CD14-positive monocyte (primary cell): ENCODE results near the gene PLCXD3. TPM values are rescaled to one million over a fixed set of nuclear protein-coding genes. Genes with fewer than 3 reads are reported as not detected.

Source experiments
- DNase-seq, 3 donors: peaks; one replicate each; pipeline ENCODE4 v3.0.0-alpha.2; 2011 to 2022
- H2AFZ ChIP-seq: 2 replicates; pipeline ENCODE4 v1.6.0; 2012; ENCODE audit warnings: mild to moderate bottlenecking, low read depth, low read length, inconsistent platforms; ENCODE audit not compliant: insufficient read depth, poor library complexity, severe bottlenecking
- H3K27ac ChIP-seq, 2 donors: 1 replicate in 1 of 2; 2 replicates in 1 of 2; pipeline ENCODE4 v1.5.1; 2012 to 2013; ENCODE audit warnings: low read length in 2 of 2, control low read depth in 1 of 2, inconsistent platforms in 1 of 2, low read depth in 1 of 2, mild to moderate bottlenecking in 1 of 2
- H3K27me3 ChIP-seq, 2 donors: one replicate each; pipeline versions ENCODE4 v1.6.0 to v1.6.1; 2011 to 2013; ENCODE audit warnings: low read length in 2 of 2; ENCODE audit not compliant: control insufficient read depth in 2 of 2, insufficient read depth in 2 of 2
- H3K36me3 ChIP-seq, 2 donors: replicated peaks in 1 of 2; 1 replicate in 1 of 2; 2 replicates in 1 of 2; pipeline versions ENCODE4 v1.5.1 to v1.6.1; 2012 to 2013; ENCODE audit warnings: low read length in 2 of 2, control low read depth in 1 of 2, inconsistent platforms in 1 of 2, mild to moderate bottlenecking in 1 of 2; ENCODE audit not compliant: insufficient read depth in 2 of 2, control insufficient read depth in 1 of 2
- H3K4me1 ChIP-seq, 2 donors: 1 replicate in 1 of 2; 2 replicates in 1 of 2; pipeline versions ENCODE4 v1.5.1 to v1.6.1; 2012 to 2013; ENCODE audit warnings: low read length in 2 of 2, control low read depth in 1 of 2, inconsistent platforms in 1 of 2, mild to moderate bottlenecking in 1 of 2, moderate library complexity in 1 of 2; ENCODE audit not compliant: insufficient read depth in 2 of 2, control insufficient read depth in 1 of 2
- H3K4me2 ChIP-seq: replicated peaks from 2 replicates; pipeline ENCODE3; 2012; ENCODE audit warnings: low read length, moderate library complexity, mild to moderate bottlenecking; ENCODE audit not compliant: poor library complexity, severe bottlenecking; ENCODE audit errors: extremely low read depth
- H3K4me3 ChIP-seq, 3 experiments: fragments of 200-600 bp in 1 of 3; sonication (generic) in 1 of 3; replicated peaks in 1 of 3; 1 replicate in 2 of 3; 2 replicates in 1 of 3; pipeline ENCODE4 v1.5.1; 2011 to 2013; ENCODE audit warnings: low read length in 3 of 3, mild to moderate bottlenecking in 3 of 3, control low read depth in 2 of 3, low read depth in 2 of 3, inconsistent platforms in 1 of 3, moderate library complexity in 1 of 3
- H3K79me2 ChIP-seq: 2 replicates; pipeline ENCODE4 v1.6.0; 2012; ENCODE audit warnings: mild to moderate bottlenecking, control low read depth, inconsistent platforms, low read length, moderate library complexity; ENCODE audit not compliant: insufficient read depth
- H3K9ac ChIP-seq: 2 replicates; pipeline ENCODE4 v1.6.0; 2017; ENCODE audit warnings: low read length, mild to moderate bottlenecking; ENCODE audit not compliant: insufficient read depth, poor library complexity, severe bottlenecking
- H3K9me3 ChIP-seq, 2 donors: replicated peaks in 1 of 2; 1 replicate in 1 of 2; 2 replicates in 1 of 2; pipeline versions ENCODE4 v1.5.1 to v1.6.1; 2012 to 2013; ENCODE audit warnings: low read length in 2 of 2, control low read depth in 1 of 2; ENCODE audit not compliant: control insufficient read depth in 1 of 2, insufficient read depth in 1 of 2
- H4K20me1 ChIP-seq: 2 replicates; pipeline ENCODE4 v1.6.0; 2012; ENCODE audit warnings: mild to moderate bottlenecking, low read length, control low read depth, moderate library complexity; ENCODE audit not compliant: insufficient read depth
- H3K27ac Mint-ChIP-seq, 7 donors: one replicate each; pipeline ENCODE4 v1.8.0; 2020; ENCODE audit warnings: mild to moderate bottlenecking in 7 of 7, mixed read lengths in 7 of 7, moderate library complexity in 6 of 7, inconsistent platforms in 2 of 7
- H3K27me3 Mint-ChIP-seq, 3 donors: one replicate each; pipeline ENCODE4 v1.8.0; 2021 to 2022; ENCODE audit warnings: low read depth in 3 of 3, mild to moderate bottlenecking in 3 of 3, mixed read lengths in 3 of 3, moderate library complexity in 3 of 3, inconsistent platforms in 1 of 3
- H3K36me3 Mint-ChIP-seq, 2 donors: one replicate each; pipeline ENCODE4 v1.8.0; 2020; ENCODE audit warnings: mixed read lengths in 2 of 2, inconsistent platforms in 1 of 2, mild to moderate bottlenecking in 1 of 2
- H3K4me1 Mint-ChIP-seq: one replicate; pipeline ENCODE4 v1.8.0; 2020; ENCODE audit warnings: mild to moderate bottlenecking, mixed read lengths
- H3K4me3 Mint-ChIP-seq, 2 donors: one replicate each; pipeline ENCODE4 v1.8.0; 2020; ENCODE audit warnings: mild to moderate bottlenecking in 2 of 2, mixed read lengths in 2 of 2, moderate library complexity in 1 of 2
- H3K9me3 Mint-ChIP-seq, 7 donors: one replicate each; pipeline ENCODE4 v1.8.0; 2020 to 2022; ENCODE audit warnings: mixed read lengths in 7 of 7, mild to moderate bottlenecking in 6 of 7, moderate library complexity in 6 of 7, inconsistent platforms in 2 of 7
- CTCF ChIP-seq: fragments of 200-600 bp; IDR thresholded peaks from one replicate; pipeline ENCODE4 v1.8.0; 2022; ENCODE audit warnings: antibody characterized with exemption, mild to moderate bottlenecking
- WGBS: methylation state at CpG from one replicate; pipeline ENCODE4 v1.1.5; 2013; ENCODE audit warnings: missing lambda C conversion rate; ENCODE audit not compliant: insufficient coverage; 5-methylcytosine and 5-hydroxymethylcytosine counted together
- intact Hi-C, 2 donors: fragments of 100-400 bp; cut with micrococcal nuclease; formaldehyde crosslinking; loops; one replicate each; pipeline versions ENCODE4 v1.15.0 to v1.15.1; 2023
- polyA plus RNA-seq, 3 donors: library from polyadenylated mRNA; depleted of rRNA in 1 of 3; unstranded in 2 of 3; stranded (reverse) in 1 of 3; fragments of 300-500 nt in 2 of 3; fragments of >200 nt in 1 of 3; fragmentation: Illumina TruSeq in 2 of 3; gene quantifications; 1 replicate in 2 of 3; 2 replicates in 1 of 3; pipeline ENCODE4 v1.2.3, GENCODE V29; 2012 to 2021

The PLCXD3 gene
- polyA plus RNA-seq, 3 donors: not detected

GRCh38 chr5:41406424-41406823, 104.0 kb downstream of the PLCXD3 start:
- H3K36me3 Mint-ChIP-seq: no peaks in the 10 kb centered on the region
- H3K9me3 Mint-ChIP-seq: peaks cover 0 to 7% (median 0%) of the 10 kb centered on the region in 7 donors
- H2AFZ ChIP-seq: no peak overlapping the region
- no CpG with 5 or more reads among the region's 1 CpG for WGBS
- no peaks in the 10 kb centered on the region for H3K79me2 ChIP-seq
- no peak overlapping the region for H3K4me3 Mint-ChIP-seq
- no peaks in the 10 kb centered on the region for H3K27me3 ChIP-seq
- H3K9ac ChIP-seq: no peak overlapping the region
- H3K4me3 ChIP-seq: no peak overlapping the region
- TF ChIP-seq CTCF: no peak
- H3K27ac Mint-ChIP-seq: no peak overlapping the region
- H3K4me1 Mint-ChIP-seq: no peaks in the 10 kb centered on the region
- H4K20me1 ChIP-seq: no peaks in the 10 kb centered on the region
- H3K36me3 ChIP-seq: no peaks in the 10 kb centered on the region
- intact Hi-C loops: no loop called here
- peaks cover 0 to 2% (median 0%) of the 10 kb centered on the region in 3 donors for H3K27me3 Mint-ChIP-seq
- no peak overlapping the region for H3K27ac ChIP-seq
- DNase-seq: no peak
- no peaks in the 10 kb centered on the region for H3K4me1 ChIP-seq
- H3K4me2 ChIP-seq: no peak overlapping the region
- no peaks in the 10 kb centered on the region for H3K9me3 ChIP-seq

GRCh38 chr5:41404757-41405156, 105.6 kb downstream of the PLCXD3 start:
- H3K4me1 ChIP-seq: no peaks in the 10 kb centered on the region
- no peaks in the 10 kb centered on the region for H3K4me1 Mint-ChIP-seq
- intact Hi-C loops: no loop called here
- H3K27me3 ChIP-seq: no peaks in the 10 kb centered on the region
- H3K4me3 Mint-ChIP-seq: no peak overlapping the region
- no peak for TF ChIP-seq CTCF
- no peaks in the 10 kb centered on the region for H3K36me3 Mint-ChIP-seq
- H3K9me3 ChIP-seq: no peaks in the 10 kb centered on the region
- H3K27ac Mint-ChIP-seq: no peak overlapping the region
- H3K4me3 ChIP-seq: no peak overlapping the region
- no peaks in the 10 kb centered on the region for H3K79me2 ChIP-seq
- peaks cover 0 to 2% (median 0%) of the 10 kb centered on the region in 7 donors for H3K9me3 Mint-ChIP-seq
- no peak overlapping the region for H3K4me2 ChIP-seq
- no peaks in the 10 kb centered on the region for H3K27me3 Mint-ChIP-seq
- no peak for DNase-seq
- no peaks in the 10 kb centered on the region for H3K36me3 ChIP-seq
- no peaks in the 10 kb centered on the region for H4K20me1 ChIP-seq
- H3K9ac ChIP-seq: no peak overlapping the region
- no peak overlapping the region for H2AFZ ChIP-seq
- H3K27ac ChIP-seq: no peak overlapping the region
